ENCODE results near the gene PRKX. TPM values are rescaled to one million over a fixed set of nuclear protein-coding genes. Genes with fewer than 3 reads are reported as not detected.
"Not testable (repeated sequence)": the region's sequence is repeated elsewhere in the genome, so short reads cannot be mapped to it uniquely, and the experiment has no call there.

PRKX gene
- total and polyA plus RNA-seq, 2 of the 13 experiments (the other 11 are each of a cell fraction or from before 2014, with no cell fraction given) = 0.01 to 0.15 TPM

GRCh38 chrX:3683236-3683635 is 30.2 kb downstream of the PRKX start:
- FAIRE-seq; H3K79me2 ChIP-seq (ENCODE audit: insufficient read depth, low read length); H3K4me1 ChIP-seq (ENCODE audit: insufficient read depth, low read length); BruUV-seq (replicated peaks); H3K36me3 ChIP-seq (replicated peaks in 1 of 2; ENCODE audit: control insufficient read depth in 1 of 2, insufficient read depth in 2 of 2, low read length in 2 of 2); CTCF ChIA-PET (ENCODE audit: low intra/inter-chr PET ratio, low total read pairs); H3K9me3 ChIP-seq (ENCODE audit: low read length); H3K4me2 ChIP-seq (ENCODE audit: low read depth, low read length); intact Hi-C loops (cut with micrococcal nuclease; ENCODE audit: unreplicated experiment); H3K4me3 ChIP-seq (replicated peaks in 1 of 3; ENCODE audit: insufficient read depth in 1 of 3, low read depth in 2 of 3, low read length in 3 of 3); in situ Hi-C loops (cut with HindIII; ENCODE audit: extremely low pct_ligation_motif_present, low pct_unique_long_range_greater_than_20kb); H4K20me1 ChIP-seq (ENCODE audit: insufficient read depth, low read length); DNase-seq (ENCODE audit: low spot score); H3K27ac ChIP-seq (ENCODE audit: extremely low read length, insufficient read depth, low read length); ATAC-seq; H3K27me3 ChIP-seq (ENCODE audit: control insufficient read depth in 1 of 2, insufficient read depth in 2 of 2, low read length in 2 of 2); H3K9ac ChIP-seq (ENCODE audit: insufficient read depth, low read depth, low read length); H2AFZ ChIP-seq (ENCODE audit: low read length); POLR2A ChIA-PET: not testable (repeated sequence)
- WGBS (ENCODE audit: low lambda C conversion rate) = 71% methylated on average over 6 of the region's 7 CpGs

GRCh38 chrX:3680459-3680858 is 33.0 kb downstream of the PRKX start:
- 23% methylated on average over 3 of the region's 7 CpGs for WGBS (ENCODE audit: low lambda C conversion rate)
- ATAC-seq = no peak
- intact Hi-C loops (cut with micrococcal nuclease; ENCODE audit: unreplicated experiment) (no loop called here), in situ Hi-C loops (cut with HindIII; ENCODE audit: extremely low pct_ligation_motif_present, low pct_unique_long_range_greater_than_20kb) (no loop called here)
- Histone ChIP-seq H3K4me1 (ENCODE audit: insufficient read depth, low read length) (no peaks in the 10 kb centered on the region), H3K27ac (ENCODE audit: extremely low read length, insufficient read depth, low read length) (no peak overlapping the region), H3K4me3 (replicated peaks in 1 of 3; ENCODE audit: insufficient read depth in 1 of 3, low read depth in 2 of 3, low read length in 3 of 3) (no peak overlapping the region), H3K4me2 (ENCODE audit: low read depth, low read length) (no peak overlapping the region), H2AFZ (ENCODE audit: low read length) (no peak overlapping the region), H4K20me1 (ENCODE audit: insufficient read depth, low read length) (no peaks in the 10 kb centered on the region), H3K9ac (ENCODE audit: insufficient read depth, low read depth, low read length) (no peak overlapping the region), H3K79me2 (ENCODE audit: insufficient read depth, low read length) (no peaks in the 10 kb centered on the region), H3K9me3 (ENCODE audit: low read length) (no peaks in the 10 kb centered on the region), H3K27me3 (ENCODE audit: control insufficient read depth in 1 of 2, insufficient read depth in 2 of 2, low read length in 2 of 2) (no peaks in the 10 kb centered on the region), H3K36me3 (replicated peaks in 1 of 2; ENCODE audit: control insufficient read depth in 1 of 2, insufficient read depth in 2 of 2, low read length in 2 of 2) (no peaks in the 10 kb centered on the region)
- no peak for DNase-seq (ENCODE audit: low spot score)
- POLR2A ChIA-PET = no interaction called here
- CTCF ChIA-PET (ENCODE audit: low intra/inter-chr PET ratio, low total read pairs) = no interaction called here
- BruUV-seq (replicated peaks) = no TSS peak
- no peak for FAIRE-seq
- TF ChIP-seq PAWR (CRISPR knock-in tag; IDR thresholded peaks at IDR 0.05; ENCODE audit: borderline replicate concordance) (no peak), ZNF546 (CRISPR knock-in tag; conservative IDR thresholded peaks at IDR 0.05) (no peak), HDAC6 (IDR thresholded peaks at IDR 0.05; ENCODE audit: low read depth, low read length) (no peak), NFKBIZ (CRISPR knock-in tag; IDR thresholded peaks at IDR 0.05) (no peak), CREBL2 (CRISPR knock-in tag; IDR thresholded peaks at IDR 0.05; ENCODE audit: borderline replicate concordance) (no peak), STAT6 (CRISPR knock-in tag; IDR thresholded peaks at IDR 0.05; ENCODE audit: borderline replicate concordance) (no peak), RARA (CRISPR knock-in tag; IDR thresholded peaks at IDR 0.05) (no peak), ZNF572 (CRISPR knock-in tag; IDR thresholded peaks at IDR 0.05) (no peak), KDM5B (CRISPR knock-in tag; IDR thresholded peaks at IDR 0.05; ENCODE audit: borderline replicate concordance) (no peak), KLF15 (CRISPR knock-in tag; IDR thresholded peaks at IDR 0.05; ENCODE audit: borderline replicate concordance) (no peak), RORA (CRISPR knock-in tag; IDR thresholded peaks at IDR 0.05) (no peak), KLF16 (CRISPR knock-in tag; IDR thresholded peaks at IDR 0.05) (no peak), GMEB1 (CRISPR knock-in tag; IDR thresholded peaks at IDR 0.05; ENCODE audit: borderline replicate concordance) (no peak), ZNF414 (CRISPR knock-in tag; IDR thresholded peaks at IDR 0.05) (no peak)
